ENCODE data around the gene CTDSP2.
"Not testable (repeated sequence)": the region's sequence is repeated elsewhere in the genome, so short reads cannot be mapped to it uniquely, and the experiment has no call there.

The CTDSP2 gene

GRCh38 chr12:57881035-57881434 is 34.5 kb upstream of the CTDSP2 start:
- not testable (repeated sequence) for DNase-seq

- no peak for DNase-seq
These were observed 31.3 kb upstream of the CTDSP2 start for GRCh38 chr12:57877876-57878275.

- DNase-seq = peak; percentile 16
These were observed 29.4 kb upstream of the CTDSP2 start for GRCh38 chr12:57875753-57876547.

- DNase-seq = peak; percentile 86
These were observed 27.9 kb upstream of the CTDSP2 start for GRCh38 chr12:57874166-57875108.

GRCh38 chr12:57872362-57872761 is 25.8 kb upstream of the CTDSP2 start:
- DNase-seq = no peak

- DNase-seq = no peak
These were observed 23.4 kb upstream of the CTDSP2 start for GRCh38 chr12:57869927-57870318.

GRCh38 chr12:57869298-57869926 is 22.9 kb upstream of the CTDSP2 start:
- DNase-seq = no peak

- no peak for DNase-seq
These were observed 22.3 kb upstream of the CTDSP2 start for GRCh38 chr12:57868851-57869268.

GRCh38 chr12:57868221-57868620 is 21.7 kb upstream of the CTDSP2 start:
- DNase-seq = no peak

- DNase-seq = no peak
These were observed 19.9 kb upstream of the CTDSP2 start for GRCh38 chr12:57866308-57867019.

GRCh38 chr12:57865084-57865751 is 18.7 kb upstream of the CTDSP2 start:
- peak; percentile 47 for DNase-seq

- no peak for DNase-seq
These were observed 18.0 kb upstream of the CTDSP2 start for GRCh38 chr12:57864442-57865083.

- no peak for DNase-seq
These were observed 17.1 kb upstream of the CTDSP2 start for GRCh38 chr12:57863676-57864075.

GRCh38 chr12:57861967-57862366 is 15.4 kb upstream of the CTDSP2 start:
- no peak for DNase-seq

GRCh38 chr12:57860883-57861282 is 14.4 kb upstream of the CTDSP2 start:
- DNase-seq = not testable (repeated sequence)

GRCh38 chr12:57859121-57859520 is 12.6 kb upstream of the CTDSP2 start:
- no peak for DNase-seq

- not testable (repeated sequence) for DNase-seq
These were observed 11.6 kb upstream of the CTDSP2 start for GRCh38 chr12:57858123-57858522.

GRCh38 chr12:57854965-57855364 is 8.4 kb upstream of the CTDSP2 start:
- DNase-seq = no peak

- no peak for DNase-seq
These were observed 7.5 kb upstream of the CTDSP2 start for GRCh38 chr12:57853864-57854556.

- DNase-seq = no peak
These were observed 6.3 kb upstream of the CTDSP2 start for GRCh38 chr12:57852620-57853500.
